Activated naive CD8-positive, alpha-beta T cell (primary cell): Measurements from ENCODE around the gene ZDHHC5.
"Not testable (repeated sequence)": the region's sequence is repeated elsewhere in the genome, so short reads cannot be mapped to it uniquely, and the experiment has no call there.

Source experiments
- H3K27ac Mint-ChIP-seq: one replicate; pipeline ENCODE4 v1.8.0; 2021; ENCODE audit warnings: mixed read lengths
- H3K27me3 Mint-ChIP-seq: one replicate; pipeline ENCODE4 v1.8.0; 2021; ENCODE audit warnings: mixed read lengths
- H3K36me3 Mint-ChIP-seq: one replicate; pipeline ENCODE4 v1.8.0; 2021; ENCODE audit warnings: mixed read lengths
- H3K4me1 Mint-ChIP-seq: one replicate; pipeline ENCODE4 v1.8.0; 2021; ENCODE audit warnings: low read depth, mixed read lengths
- H3K4me3 Mint-ChIP-seq: one replicate; pipeline ENCODE4 v1.8.0; 2021; ENCODE audit warnings: mild to moderate bottlenecking, mixed read lengths
- H3K9me3 Mint-ChIP-seq: one replicate; pipeline ENCODE4 v1.8.0; 2021; ENCODE audit warnings: low read depth, mixed read lengths

ZDHHC5 gene

DNA sequence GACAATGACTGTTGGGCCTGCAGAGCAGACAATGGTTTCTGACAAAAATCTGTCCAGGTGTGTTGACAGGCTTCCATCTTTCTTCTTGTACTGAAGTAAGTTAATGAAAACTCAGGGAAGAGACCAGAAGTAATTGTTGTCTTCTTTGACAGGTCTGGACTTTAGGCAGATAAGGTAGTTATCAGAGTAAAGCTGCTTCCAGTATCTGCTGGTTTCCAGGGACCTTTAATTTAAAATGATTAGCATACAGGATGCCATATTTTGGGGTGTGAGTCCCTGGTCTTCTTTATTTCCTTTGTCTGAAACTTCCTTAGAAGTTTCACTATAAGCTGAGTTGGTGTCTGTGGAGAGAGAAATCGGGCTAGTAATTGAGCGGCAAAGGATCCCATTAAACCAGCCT, 45.9 kb downstream of the ZDHHC5 start:
- H3K4me1 Mint-ChIP-seq, result peaks cover 42% of the 10 kb centered on the region
- peak overlapping the region; percentile 99 for H3K4me3 Mint-ChIP-seq
- H3K36me3 Mint-ChIP-seq, result peaks cover 2% of the 10 kb centered on the region
- no peaks in the 10 kb centered on the region for H3K27me3 Mint-ChIP-seq
- peak overlapping the region; percentile 99 for H3K27ac Mint-ChIP-seq
- H3K9me3 Mint-ChIP-seq, result no peaks in the 10 kb centered on the region

DNA sequence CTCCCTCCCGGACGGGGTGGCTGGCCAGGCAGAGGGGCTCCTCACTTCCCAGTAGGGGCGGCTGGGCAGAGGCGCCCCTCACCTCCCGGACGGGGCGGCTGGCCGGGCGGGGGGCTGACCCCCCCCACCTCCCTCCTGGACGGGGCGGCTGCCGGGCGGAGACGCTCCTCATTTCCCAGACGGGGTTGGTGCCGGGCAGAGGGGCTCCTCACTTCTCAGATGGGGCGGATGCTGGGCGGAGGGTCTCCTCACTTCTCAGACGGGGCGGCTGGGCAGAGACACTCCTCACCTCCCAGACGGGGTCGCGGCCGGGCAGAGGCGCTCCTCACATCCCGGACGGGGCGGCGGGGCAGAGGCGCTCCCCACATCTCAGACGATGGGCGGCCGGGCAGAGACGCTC, 48.8 kb downstream of the ZDHHC5 start:
- H3K27ac Mint-ChIP-seq, H3K4me3 Mint-ChIP-seq, H3K36me3 Mint-ChIP-seq, H3K9me3 Mint-ChIP-seq, H3K27me3 Mint-ChIP-seq: not testable (repeated sequence)
- peaks cover 26% of the 10 kb centered on the region for H3K4me1 Mint-ChIP-seq

DNA sequence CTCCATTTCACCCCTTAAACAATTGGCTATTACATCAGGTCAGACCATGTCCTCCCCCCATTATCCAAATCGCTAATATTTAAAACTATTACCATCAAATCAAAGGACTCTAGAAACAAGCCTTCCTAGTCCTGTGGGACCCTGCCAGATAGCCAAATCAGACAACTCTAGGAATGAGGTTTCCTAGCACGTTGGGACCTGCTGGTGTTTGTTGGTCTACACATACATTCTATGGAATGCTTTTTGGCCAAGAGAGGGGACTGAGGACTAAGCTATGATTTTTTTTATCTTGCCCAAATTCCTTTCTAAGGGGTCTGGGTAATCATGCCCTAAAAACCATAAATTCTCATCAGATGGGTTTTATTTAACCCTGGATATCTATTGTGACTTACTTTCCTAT, 59.3 kb downstream of the ZDHHC5 start:
- H3K9me3 Mint-ChIP-seq, result no peaks in the 10 kb centered on the region
- H3K4me3 Mint-ChIP-seq, result no peak overlapping the region
- H3K4me1 Mint-ChIP-seq, result peaks cover 17% of the 10 kb centered on the region
- H3K36me3 Mint-ChIP-seq, result no peaks in the 10 kb centered on the region
- no peak overlapping the region for H3K27ac Mint-ChIP-seq
- no peaks in the 10 kb centered on the region for H3K27me3 Mint-ChIP-seq

DNA sequence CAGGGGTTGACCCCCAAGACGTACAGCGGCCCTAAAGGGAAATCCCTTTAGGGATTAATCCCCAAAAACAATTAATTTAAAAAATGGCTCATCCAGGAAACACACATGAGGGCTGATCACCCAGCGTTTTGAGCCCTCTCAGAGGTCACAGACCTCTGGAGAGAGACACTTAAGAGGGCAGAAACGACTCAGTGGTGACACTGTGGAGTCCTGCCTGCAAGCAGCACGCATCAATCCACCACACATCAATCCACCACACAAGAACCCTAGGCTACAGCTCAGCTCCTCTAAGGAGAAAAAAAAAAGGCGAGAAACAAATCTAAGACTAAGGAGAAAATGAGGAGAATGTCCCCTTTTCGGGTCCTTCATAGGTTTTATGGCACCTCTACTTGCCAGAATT, 60.9 kb downstream of the ZDHHC5 start:
- no peaks in the 10 kb centered on the region for H3K27me3 Mint-ChIP-seq
- H3K4me3 Mint-ChIP-seq, result no peak overlapping the region
- H3K4me1 Mint-ChIP-seq, result peaks cover 18% of the 10 kb centered on the region
- no peak overlapping the region for H3K27ac Mint-ChIP-seq
- no peaks in the 10 kb centered on the region for H3K9me3 Mint-ChIP-seq
- H3K36me3 Mint-ChIP-seq, result no peaks in the 10 kb centered on the region

DNA sequence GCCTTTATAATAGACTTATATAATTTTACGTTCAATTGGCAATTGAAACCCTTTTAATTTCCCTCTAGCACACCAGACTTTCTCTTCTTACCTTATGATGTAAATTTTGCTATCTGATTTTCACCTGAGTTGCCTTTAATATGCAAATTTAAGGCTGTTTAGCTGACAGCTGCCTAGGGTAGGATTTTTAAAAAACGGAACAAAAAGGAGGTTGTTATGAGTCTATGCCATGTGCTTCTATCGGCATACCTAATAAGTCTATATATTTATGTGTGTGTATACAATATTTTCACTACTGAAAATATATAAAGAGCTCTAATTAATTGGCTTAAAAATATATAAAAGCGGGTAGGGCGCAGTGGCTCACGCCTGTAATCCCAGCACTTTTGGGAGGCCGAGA, 61.6 kb downstream of the ZDHHC5 start:
- H3K4me1 Mint-ChIP-seq, result peaks cover 18% of the 10 kb centered on the region
- no peak overlapping the region for H3K4me3 Mint-ChIP-seq
- H3K36me3 Mint-ChIP-seq, result no peaks in the 10 kb centered on the region
- no peaks in the 10 kb centered on the region for H3K27me3 Mint-ChIP-seq
- no peaks in the 10 kb centered on the region for H3K9me3 Mint-ChIP-seq
- no peak overlapping the region for H3K27ac Mint-ChIP-seq

DNA sequence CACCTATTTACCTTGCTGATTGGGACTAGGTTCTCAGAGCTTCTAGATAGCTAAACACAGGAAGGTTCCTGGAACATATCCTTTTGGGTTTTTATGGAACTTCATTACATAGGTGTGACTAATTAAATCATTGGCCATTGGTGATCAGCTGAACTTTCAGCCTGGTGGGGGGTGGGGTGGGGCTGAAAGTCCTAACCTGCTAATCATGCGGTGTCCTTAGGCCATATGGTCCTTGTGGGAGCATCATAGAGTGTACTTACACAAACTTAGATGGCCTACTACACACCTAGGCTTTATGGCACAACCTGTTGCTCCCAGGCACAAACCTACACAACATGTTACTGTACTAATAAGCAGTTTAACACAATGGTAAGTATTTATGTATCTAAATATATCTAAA, 64.7 kb downstream of the ZDHHC5 start:
- Mint-ChIP-seq H3K4me1 (peaks cover 14% of the 10 kb centered on the region), H3K36me3 (no peaks in the 10 kb centered on the region)

DNA sequence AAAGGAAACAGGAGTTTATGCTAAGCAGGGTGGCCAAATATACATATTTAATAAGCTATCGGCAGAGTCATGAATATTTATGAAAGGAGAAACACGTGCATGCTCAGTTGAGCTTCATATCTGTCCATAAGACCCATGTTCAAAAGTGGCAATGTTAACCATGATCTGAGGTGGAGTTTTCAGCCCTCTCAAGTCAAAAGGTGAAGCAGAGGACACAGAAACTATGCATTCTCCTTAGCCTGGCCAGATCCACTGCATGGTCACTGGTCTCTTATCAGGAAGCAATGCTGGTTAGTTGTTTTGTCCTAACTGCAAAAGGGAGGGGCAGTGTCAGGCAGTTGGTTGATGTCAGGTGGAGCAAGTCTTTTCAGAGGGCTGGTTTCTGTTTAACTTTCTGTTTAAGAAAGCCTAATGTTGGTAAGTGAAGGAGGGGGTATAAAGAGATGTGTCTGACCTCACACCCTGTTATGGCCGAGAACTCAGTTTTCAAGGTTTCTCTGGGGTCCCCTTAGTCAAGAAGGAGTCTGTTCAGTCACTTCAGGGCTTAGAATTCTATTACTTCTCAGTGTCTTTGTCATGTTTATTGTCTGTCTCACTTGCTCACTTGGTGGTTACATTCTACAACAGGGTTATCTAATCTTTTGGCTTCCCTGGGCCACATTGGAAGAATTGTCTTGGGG, 67.8 kb downstream of the ZDHHC5 start:
- Mint-ChIP-seq H3K9me3 (no peaks in the 10 kb centered on the region), H3K4me1 (peaks cover 4% of the 10 kb centered on the region), H3K4me3 (no peak overlapping the region), H3K27ac (no peak overlapping the region), H3K27me3 (no peaks in the 10 kb centered on the region), H3K36me3 (peaks cover 2% of the 10 kb centered on the region)

More for the DNA sequence above, 64.7 kb downstream of the ZDHHC5 start:
- Mint-ChIP-seq H3K27me3 (no peaks in the 10 kb centered on the region), H3K9me3 (no peaks in the 10 kb centered on the region), H3K4me3 (no peak overlapping the region), H3K27ac (no peak overlapping the region)

DNA sequence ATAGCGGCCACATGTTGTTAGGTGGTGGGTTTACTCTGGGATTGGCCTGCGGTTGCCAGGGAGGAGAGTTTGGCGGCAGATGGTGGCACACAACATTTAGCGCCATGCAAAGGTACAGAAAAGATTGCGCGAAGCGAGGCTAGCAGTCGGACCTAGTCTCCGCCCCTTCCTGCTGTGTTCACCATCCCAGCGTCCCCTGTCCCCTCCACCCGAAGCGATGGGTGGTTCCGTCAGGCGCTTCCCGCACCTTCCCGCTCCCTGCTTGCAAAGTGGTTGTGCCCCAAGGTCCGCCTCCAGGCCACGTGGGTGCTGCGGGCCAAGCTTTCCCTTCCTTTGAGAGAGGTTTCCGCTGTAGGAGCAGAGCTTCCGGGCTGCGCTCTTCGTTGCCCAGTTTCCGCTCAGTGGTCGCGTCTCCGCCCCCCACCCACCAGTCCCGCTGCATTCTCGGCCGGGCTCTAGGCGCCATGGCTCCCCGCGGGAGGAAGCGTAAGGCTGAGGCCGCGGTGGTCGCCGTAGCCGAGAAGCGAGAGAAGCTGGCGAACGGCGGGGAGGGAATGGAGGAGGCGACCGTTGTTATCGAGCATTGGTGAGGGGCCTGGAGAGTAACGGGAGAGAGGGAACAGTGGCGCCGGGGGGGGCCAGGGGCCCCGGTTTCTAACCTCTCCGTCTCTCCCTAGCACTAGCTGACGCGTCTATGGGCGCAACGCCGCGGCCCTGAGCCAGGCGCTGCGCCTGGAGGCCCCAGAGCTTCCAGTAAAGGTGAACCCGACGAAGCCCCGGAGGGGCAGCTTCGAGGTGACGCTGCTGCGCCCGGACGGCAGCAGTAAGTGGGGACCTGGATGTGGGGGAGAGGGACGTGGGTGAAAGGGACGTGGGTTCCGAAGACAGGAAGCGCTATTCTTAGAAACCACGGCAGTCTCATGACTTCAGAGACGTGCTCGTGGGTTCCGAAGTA, 73.5 kb downstream of the ZDHHC5 start, which contains the start of gene SELENOH:
Gene SELENOH (plus strand): TSS at position 360 of the 955 bp plus-strand sequence. CDS start 105 bp downstream, at position 465.
- Mint-ChIP-seq H3K4me1 (peaks cover 45% of the 10 kb centered on the region), H3K36me3 (peaks cover 14% of the 10 kb centered on the region), H3K27ac (peak within 1 kb of the TSS; percentile 99), H3K27me3 (no peaks in the 10 kb centered on the region), H3K9me3 (no peaks in the 10 kb centered on the region), H3K4me3 (peak within 1 kb of the TSS; percentile 100)

DNA sequence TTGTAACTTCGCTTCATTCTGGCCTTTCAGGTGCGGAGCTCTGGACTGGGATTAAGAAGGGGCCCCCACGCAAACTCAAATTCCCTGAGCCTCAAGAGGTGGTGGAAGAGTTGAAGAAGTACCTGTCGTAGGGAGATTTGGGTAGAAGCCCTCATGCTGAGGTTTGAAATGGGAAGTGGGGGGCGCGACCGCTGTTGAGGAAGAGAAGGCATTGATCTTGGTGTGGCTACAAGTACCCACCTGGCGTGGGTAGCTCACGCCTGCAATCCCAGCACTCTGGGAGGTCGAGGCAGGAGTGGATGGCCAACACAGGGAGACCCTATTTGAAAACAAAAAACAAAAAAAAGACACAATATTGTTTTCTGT, 74.2 kb downstream of the ZDHHC5 start:
- Mint-ChIP-seq H3K4me1 (peaks cover 52% of the 10 kb centered on the region), H3K27ac (peak overlapping the region; percentile 99), H3K27me3 (no peaks in the 10 kb centered on the region), H3K9me3 (no peaks in the 10 kb centered on the region), H3K4me3 (peak overlapping the region; percentile 100), H3K36me3 (peaks cover 14% of the 10 kb centered on the region)

DNA sequence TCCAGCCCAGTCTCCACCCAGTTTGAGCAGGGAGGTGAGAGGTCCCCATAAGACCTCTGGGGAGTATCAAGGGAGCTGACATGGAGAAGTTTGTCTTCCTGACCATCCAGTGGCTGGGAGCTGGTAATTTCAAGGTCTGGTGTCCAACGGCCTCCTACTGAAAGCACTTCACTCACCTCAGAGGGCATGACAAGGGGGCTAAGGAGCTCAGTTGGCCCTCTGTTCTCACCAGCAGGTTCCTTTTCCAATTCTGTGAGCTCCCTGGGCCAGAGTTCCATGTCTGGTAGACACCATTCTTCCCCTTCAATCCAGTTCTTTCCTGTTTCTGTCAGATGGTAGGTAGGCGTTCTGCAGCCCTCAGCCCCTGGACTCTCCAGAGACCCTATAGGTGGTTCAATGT, 76.4 kb downstream of the ZDHHC5 start:
- Mint-ChIP-seq H3K4me1 (peaks cover 61% of the 10 kb centered on the region), H3K27ac (peak overlapping the region; percentile 86), H3K27me3 (no peaks in the 10 kb centered on the region), H3K4me3 (peak overlapping the region; percentile 71), H3K9me3 (no peaks in the 10 kb centered on the region), H3K36me3 (peaks cover 14% of the 10 kb centered on the region)

DNA sequence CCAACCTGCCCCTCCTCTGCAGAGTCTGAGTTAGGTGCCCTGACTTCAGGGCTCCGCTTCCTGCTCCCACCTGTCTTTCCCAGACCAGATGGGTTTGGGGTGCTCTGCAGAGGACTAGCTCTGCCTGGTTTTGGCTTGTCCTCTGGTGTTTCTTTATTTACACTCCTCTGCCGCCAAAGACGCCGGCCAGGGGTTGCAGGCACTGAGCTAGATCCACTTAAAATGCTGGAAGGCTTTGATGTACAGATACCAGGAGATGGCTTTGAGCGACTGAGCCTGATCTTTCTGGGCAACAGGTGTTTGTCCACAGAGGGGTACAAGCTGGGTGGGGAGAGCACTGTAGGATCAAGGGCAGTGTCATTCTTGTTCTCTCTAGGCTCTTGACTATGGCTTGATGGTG, 77.3 kb downstream of the ZDHHC5 start:
- peak overlapping the region; percentile 82 for H3K27ac Mint-ChIP-seq
- H3K36me3 Mint-ChIP-seq, result peaks cover 12% of the 10 kb centered on the region
- H3K4me1 Mint-ChIP-seq, result peaks cover 61% of the 10 kb centered on the region
- H3K4me3 Mint-ChIP-seq, result peak overlapping the region; percentile 13
- H3K27me3 Mint-ChIP-seq, result no peaks in the 10 kb centered on the region
- no peaks in the 10 kb centered on the region for H3K9me3 Mint-ChIP-seq

DNA sequence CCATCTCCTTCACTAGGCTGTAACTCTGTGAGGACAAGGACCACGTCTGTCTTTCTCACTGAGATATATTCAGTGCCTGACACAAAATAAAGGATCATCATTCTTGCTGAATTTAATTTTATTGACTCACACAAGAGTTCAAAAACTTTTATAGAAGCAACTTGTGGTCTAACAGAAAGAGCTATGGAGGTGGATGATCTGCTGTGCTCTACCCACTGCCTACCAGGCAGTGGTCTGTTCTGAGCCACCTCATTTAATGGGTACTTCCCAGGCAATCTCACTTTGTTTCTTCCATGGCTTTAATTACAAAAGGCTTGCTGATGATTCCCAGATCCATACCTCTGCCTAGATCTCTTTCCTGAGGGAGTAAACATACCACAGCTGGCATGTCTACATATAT, 79.0 kb downstream of the ZDHHC5 start:
- Mint-ChIP-seq H3K27me3 (no peaks in the 10 kb centered on the region), H3K27ac (peak overlapping the region; percentile 82), H3K4me3 (peak overlapping the region; percentile 20), H3K4me1 (peaks cover 58% of the 10 kb centered on the region), H3K9me3 (no peaks in the 10 kb centered on the region), H3K36me3 (peaks cover 11% of the 10 kb centered on the region)
